Measurements from ENCODE around the gene PRPSAP2.

DNA sequence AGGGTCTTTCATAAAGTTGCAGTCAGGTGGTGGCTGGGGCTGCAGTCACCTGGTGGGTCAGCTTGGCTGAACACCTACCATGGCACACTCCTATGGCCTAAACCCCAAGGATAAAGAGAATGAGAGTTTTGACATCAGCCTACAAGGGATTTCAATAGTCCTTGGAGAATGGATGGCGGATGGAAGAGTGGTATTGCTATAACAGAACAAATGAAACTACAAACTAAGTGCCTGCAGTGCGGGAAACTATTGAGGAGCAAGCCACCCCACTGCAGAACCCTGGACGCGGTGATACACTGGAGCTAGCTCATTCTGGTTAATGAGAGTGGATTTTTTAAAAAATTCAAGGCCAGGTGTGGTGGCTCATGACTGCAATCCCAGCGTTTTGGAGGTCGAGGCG lies 3.0 kb upstream of the PRPSAP2 start:
- TF ChIP-seq GATA2 (IDR thresholded peaks at IDR 0.05; ENCODE audit: low read depth, low read length) (no peak), GATA3 (IDR thresholded peaks at IDR 0.05; ENCODE audit: low read depth, low read length) (no peak)
